Fibroblast of peridontal ligament (primary cell): ENCODE results near the gene DNAH6.
A peak's percentile ranks its signal among the peaks of the same experiment; 100 is the strongest.

Source experiments
- DNase-seq: peaks from one replicate; pipeline ENCODE4 v3.0.0-alpha.2; 2010; ENCODE audit errors: extremely low read depth

Gene DNAH6

DNA sequence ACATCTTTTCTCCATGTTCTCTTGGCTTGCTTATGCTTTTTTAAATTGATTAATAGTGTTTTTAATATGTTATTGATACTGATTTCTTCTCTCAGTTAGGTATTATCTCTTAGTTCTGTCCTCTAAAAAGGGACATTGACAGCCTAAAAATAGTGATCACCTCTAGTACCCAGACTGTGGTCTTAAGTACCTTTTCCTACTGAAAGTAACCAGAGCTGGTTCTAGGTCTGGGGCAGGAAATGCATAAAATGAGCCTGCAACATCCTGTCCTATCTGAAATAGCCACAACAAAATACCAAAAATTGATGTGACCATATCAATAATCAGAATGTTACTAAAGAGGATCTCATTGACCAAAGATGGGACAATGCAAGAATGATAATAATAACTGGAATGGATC, 113.3 kb downstream of the DNAH6 start:
- DNase-seq: no peak

DNA sequence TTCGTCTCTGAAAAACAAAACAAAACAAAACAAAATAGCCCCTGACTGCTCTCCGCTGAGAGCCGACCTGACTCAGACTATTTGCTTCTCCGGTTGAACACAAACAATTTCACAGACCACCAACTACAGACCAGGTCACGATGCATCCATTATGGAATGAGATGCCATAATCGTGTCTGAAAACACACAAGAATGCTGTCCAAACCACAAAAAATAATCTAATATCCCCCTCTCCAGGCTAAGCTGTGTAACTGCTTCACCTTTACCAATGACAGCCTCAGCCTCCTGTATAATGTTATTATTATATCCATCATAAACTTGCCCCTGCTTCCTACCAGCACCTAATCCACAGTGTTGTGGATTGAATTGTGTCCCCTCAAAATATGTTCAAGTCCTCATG, 114.7 kb downstream of the DNAH6 start:
- peak; percentile 52 for DNase-seq

- no peak for DNase-seq
Measured at GRCh38 chr2:84631985-84632384, 115.7 kb downstream of the DNAH6 start.

DNA sequence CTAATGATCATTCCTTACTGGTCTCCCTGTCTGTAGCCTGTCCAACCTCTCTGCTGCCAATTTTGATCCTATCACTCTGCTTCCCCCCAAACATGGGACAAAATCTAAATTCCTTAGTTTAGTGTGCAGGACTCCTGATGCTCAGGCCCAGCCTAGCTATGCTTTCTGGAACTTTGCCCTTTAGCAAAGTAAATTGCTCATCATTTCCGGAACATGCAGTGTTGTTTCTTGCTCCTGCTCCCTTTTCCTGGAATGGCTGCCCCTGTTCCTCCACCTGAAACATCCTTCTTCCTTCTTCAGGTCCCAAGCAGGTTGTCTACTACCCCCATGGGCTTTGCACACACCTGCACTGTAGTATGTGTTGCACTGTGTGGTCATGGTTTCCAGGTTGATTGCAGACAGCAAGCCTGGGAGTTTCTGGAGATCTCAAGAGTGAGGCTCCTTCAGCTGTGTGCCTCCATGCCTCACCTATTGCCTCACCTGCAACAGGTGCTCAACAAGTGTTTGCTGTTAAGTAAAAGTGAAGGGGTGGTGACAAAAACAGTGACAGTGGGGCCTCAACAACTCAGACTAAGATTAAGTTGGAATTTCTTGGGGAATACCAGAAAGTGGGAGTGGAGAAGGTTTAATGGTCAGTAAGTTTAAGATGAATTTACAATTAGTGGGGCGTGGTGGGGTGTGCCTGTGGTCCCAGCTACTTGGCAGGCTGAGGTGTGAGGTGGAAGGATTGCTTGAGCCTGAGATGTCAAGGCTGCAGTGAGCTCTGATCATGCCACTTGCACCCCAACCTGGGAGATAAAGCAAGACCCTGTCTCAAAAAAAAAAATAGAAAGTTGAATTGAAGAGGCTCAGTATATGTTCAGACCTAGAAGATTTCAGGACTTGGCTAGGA, 120.0 kb downstream of the DNAH6 start:
- DNase-seq: no peak

DNA sequence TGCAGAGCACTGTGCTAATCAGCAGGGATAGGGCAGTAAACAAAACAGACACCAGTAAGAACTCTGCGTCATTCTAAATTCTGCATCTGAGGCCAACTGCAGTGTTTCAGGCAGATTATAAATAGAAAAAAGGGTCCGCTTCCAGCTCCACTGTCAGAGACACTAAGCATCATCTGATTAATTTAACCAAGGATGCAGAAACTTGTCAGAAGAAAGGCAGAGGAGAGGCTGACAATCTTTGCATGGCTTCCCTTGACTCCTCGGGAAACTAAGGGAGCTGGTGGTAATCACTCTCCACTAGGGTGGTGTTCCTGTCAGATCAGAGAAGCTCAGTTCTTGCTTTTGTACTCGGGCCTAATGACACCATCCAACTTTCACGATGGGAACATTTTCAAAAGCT, 123.5 kb downstream of the DNAH6 start:
- no peak for DNase-seq

GRCh38 chr2:84640411-84640810, 124.1 kb downstream of the DNAH6 start:
- no peak for DNase-seq

GRCh38 chr2:84641021-84641420, 124.7 kb downstream of the DNAH6 start:
- DNase-seq: no peak

- no peak for DNase-seq
Measured at GRCh38 chr2:84643991-84644390, 127.7 kb downstream of the DNAH6 start.

DNA sequence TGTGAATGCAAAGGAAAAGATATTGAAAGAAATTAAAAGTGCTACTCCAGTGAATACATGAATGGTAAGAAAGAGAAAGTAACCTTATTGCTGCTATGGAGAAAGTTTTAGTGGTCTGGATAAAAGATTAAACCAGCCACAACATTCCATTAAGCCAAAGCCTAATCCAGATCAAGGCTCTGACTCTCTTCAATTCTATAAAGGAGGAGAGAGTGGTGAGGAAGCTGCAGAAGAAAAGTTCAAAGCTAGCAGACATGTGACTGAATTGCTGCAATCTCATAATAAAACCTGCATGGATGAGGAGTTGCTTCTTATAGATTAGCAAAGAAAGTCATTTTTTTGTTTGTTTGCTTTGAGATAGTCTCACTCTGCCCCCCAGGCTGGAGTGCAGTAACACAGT, 130.2 kb downstream of the DNAH6 start:
- no peak for DNase-seq

- no peak for DNase-seq
Measured at GRCh38 chr2:84647267-84647666, 131.0 kb downstream of the DNAH6 start.

- DNase-seq: no peak
Measured at GRCh38 chr2:84649058-84649457, 132.8 kb downstream of the DNAH6 start.

- DNase-seq: no peak
Measured at GRCh38 chr2:84649487-84650142, 133.3 kb downstream of the DNAH6 start.

- DNase-seq: no peak
Measured at GRCh38 chr2:84652431-84652830, 136.1 kb downstream of the DNAH6 start.

- DNase-seq: peak; percentile 28
Measured at GRCh38 chr2:84653302-84653701, 137.0 kb downstream of the DNAH6 start.

- no peak for DNase-seq
Measured at GRCh38 chr2:84654414-84654813, 138.1 kb downstream of the DNAH6 start.

- DNase-seq: no peak
Measured at GRCh38 chr2:84669122-84669521, 152.8 kb downstream of the DNAH6 start.

GRCh38 chr2:84674099-84674498, 157.8 kb downstream of the DNAH6 start:
- DNase-seq: no peak

- peak; percentile 25 for DNase-seq
Measured at GRCh38 chr2:84674586-84674985, 158.3 kb downstream of the DNAH6 start.

GRCh38 chr2:84676295-84676694, 160.0 kb downstream of the DNAH6 start:
- DNase-seq: peak; percentile 96

DNA sequence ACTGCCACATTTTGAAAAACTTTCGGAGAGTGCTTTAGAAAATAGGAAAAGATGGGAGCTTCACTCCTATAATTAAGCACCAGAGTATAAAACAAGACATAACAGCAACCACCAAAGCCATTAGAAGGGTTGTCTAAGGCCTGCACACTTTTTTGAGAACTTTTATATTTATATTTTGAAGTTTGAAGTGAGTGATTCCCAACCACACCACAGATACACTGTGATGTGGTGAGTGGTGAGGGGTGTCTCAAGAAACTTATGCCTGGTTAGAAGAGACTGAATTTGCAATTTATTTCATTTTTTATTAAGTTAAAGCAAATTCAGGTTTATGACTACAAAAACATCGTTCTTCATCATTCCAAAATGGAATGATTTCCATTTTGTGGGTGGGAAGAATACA, 161.9 kb downstream of the DNAH6 start:
- no peak for DNase-seq

DNA sequence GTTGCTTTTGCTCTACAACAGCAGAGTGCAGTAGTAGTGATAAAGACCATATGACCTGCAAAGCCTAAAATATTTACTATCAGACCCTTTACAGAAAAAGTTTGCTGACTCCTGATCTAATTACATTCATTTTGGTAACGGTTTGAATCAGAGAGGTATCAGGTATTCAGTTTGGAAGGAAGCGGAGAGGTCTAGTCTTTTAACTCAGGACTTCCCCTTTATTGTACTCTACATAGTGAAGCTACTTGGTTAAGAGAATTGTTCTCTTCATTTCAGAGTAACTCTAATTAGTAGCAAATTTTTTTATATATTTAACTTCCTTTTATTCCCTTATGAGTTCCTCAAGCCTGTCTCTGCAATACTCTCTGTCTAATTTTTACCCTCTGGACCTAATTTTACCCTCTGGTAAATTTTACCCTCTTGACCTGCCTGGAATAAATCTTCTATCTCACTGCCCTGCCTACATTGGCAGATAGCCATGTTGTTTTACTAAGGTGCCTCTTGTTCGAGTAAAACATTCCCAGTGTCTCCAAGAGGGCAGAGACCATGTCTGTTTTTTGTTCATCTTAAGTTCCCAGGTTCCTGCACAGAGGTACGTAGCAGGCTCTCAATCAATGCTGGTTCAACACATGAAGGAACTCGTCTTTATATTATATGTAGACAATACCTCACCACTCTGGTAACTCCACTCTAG, 170.6 kb downstream of the DNAH6 start:
- no peak for DNase-seq

DNA sequence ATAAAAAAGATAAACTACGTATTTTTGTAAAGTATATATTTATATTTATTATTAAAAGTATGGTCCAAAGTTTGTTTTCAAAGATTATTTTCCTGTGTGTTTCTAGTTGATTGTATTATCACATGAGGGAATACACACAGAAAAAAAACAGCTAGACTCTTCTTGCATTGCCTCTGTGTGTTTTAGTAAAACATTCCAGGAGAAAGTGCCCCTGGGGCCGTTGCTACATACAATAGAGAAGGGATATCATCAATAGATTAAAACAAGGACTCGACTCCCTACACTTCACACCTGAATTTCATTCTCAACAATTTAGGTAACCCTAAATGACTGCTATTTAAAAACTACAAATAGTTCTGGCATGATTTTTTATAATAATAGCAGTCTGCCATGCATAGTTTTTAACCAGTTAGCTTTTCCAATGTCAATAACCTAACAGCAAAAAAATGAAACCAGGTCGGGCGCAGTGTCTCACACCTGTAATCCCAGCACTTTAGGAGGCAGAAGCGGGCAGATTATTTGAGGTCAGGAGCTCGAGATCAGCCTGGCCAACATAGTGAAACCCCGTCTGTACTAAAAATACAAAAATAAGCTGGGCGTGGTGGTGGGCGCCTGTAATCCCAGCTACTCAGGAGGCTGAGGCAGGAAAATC, 171.3 kb downstream of the DNAH6 start:
- DNase-seq: no peak
